ENCODE measurements around the gene VAMP2. TPM values are rescaled to one million over a fixed set of nuclear protein-coding genes. Genes with fewer than 3 reads are reported as not detected.
A peak's percentile ranks its signal among the peaks of the same experiment; 100 is the strongest.

VAMP2 gene
- total and polyA plus RNA-seq, 9 of the 15 experiments (the other 6 are each of a cell fraction or from before 2014, with no cell fraction given) = 2.3 to 31.8 (median 6.0) TPM

GRCh38 chr17:8138672-8139371, 23.9 kb downstream of the VAMP2 start (continued):
- no peak for TF ChIP-seq SNIP1 (IDR thresholded peaks at IDR 0.05; ENCODE audit: low read depth)
- peak; percentile 30; the same call in 1 of the 2 replicates for TF ChIP-seq ZFX (CRISPR knock-in tag; IDR thresholded peaks at IDR 0.05)
- no peak for TF ChIP-seq SAFB (IDR thresholded peaks at IDR 0.05; ENCODE audit: borderline replicate concordance, low read depth, low read length)
- no peak for TF ChIP-seq RFX7 (CRISPR knock-in tag; IDR thresholded peaks at IDR 0.05)
- peak; percentile 41; the same call in 1 of the 2 replicates for TF ChIP-seq DEAF1 (CRISPR knock-in tag; IDR thresholded peaks at IDR 0.05)
- peak; percentile 88 for TF ChIP-seq SP1 (CRISPR knock-in tag; IDR thresholded peaks at IDR 0.05)
- no peak for TF ChIP-seq SRSF9 (IDR thresholded peaks at IDR 0.05; ENCODE audit: borderline replicate concordance, low read depth, low read length)
- TF ChIP-seq, protein P1, sequence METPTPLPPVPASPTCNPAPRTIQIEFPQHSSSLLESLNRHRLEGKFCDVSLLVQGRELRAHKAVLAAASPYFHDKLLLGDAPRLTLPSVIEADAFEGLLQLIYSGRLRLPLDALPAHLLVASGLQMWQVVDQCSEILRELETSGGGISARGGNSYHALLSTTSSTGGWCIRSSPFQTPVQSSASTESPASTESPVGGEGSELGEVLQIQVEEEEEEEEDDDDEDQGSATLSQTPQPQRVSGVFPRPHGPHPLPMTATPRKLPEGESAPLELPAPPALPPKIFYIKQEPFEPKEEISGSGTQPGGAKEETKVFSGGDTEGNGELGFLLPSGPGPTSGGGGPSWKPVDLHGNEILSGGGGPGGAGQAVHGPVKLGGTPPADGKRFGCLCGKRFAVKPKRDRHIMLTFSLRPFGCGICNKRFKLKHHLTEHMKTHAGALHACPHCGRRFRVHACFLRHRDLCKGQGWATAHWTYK (CRISPR knock-in tag; IDR thresholded peaks at IDR 0.05) = no peak
- no peak for TF ChIP-seq ZNF655 (CRISPR knock-in tag; IDR thresholded peaks at IDR 0.05)
- peak; percentile 81 for TF ChIP-seq BHLHE40 (IDR thresholded peaks at IDR 0.05; ENCODE audit: low read length)
- TF ChIP-seq SMARCC2 (IDR thresholded peaks at IDR 0.05; ENCODE audit: low read depth) = no peak
- TF ChIP-seq, protein P2, sequence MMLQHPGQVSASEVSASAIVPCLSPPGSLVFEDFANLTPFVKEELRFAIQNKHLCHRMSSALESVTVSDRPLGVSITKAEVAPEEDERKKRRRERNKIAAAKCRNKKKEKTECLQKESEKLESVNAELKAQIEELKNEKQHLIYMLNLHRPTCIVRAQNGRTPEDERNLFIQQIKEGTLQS (IDR thresholded peaks at IDR 0.05) = no peak
- TF ChIP-seq, protein P2 (CRISPR knock-in tag; conservative IDR thresholded peaks at IDR 0.05) = no peak
- peak in 1 of 2 experiments; percentile 52; a peak in 2 of 4 replicates for TF ChIP-seq MAZ (CRISPR knock-in tag; conservative IDR thresholded peaks at IDR 0.05 in 1 of 2, IDR thresholded peaks at IDR 0.05 in 1 of 2)
- no peak for TF ChIP-seq PHB2 (IDR thresholded peaks at IDR 0.05; ENCODE audit: low read depth)
- TF ChIP-seq ZNF316 (IDR thresholded peaks at IDR 0.05) = no peak
- no peak for TF ChIP-seq ZNF140 (CRISPR knock-in tag; IDR thresholded peaks at IDR 0.05)
- TF ChIP-seq GABPB2 (CRISPR knock-in tag; conservative IDR thresholded peaks at IDR 0.05) = no peak
- no peak for TF ChIP-seq TSHZ1 (CRISPR knock-in tag; IDR thresholded peaks at IDR 0.05)
- TF ChIP-seq POU5F1 (IDR thresholded peaks at IDR 0.05; ENCODE audit: borderline replicate concordance, low read depth, low read length, partially characterized antibody) = no peak
